Muscle of leg (tissue), 11 donors: ENCODE results near the gene ZNF385A. TPM values are rescaled to one million over a fixed set of nuclear protein-coding genes. Genes with fewer than 3 reads are reported as not detected.

ENCODE experiments used
- DNase-seq: peaks from one replicate; pipeline ENCODE4 v3.0.0; 2013
- H3K27ac ChIP-seq: one replicate; pipeline ENCODE4 v1.5.1; 2013; ENCODE audit warnings: mild to moderate bottlenecking, low read length, control low read depth
- H3K27me3 ChIP-seq: one replicate; pipeline ENCODE4 v1.6.1; 2013; ENCODE audit warnings: low read length; ENCODE audit not compliant: control insufficient read depth, insufficient read depth
- H3K36me3 ChIP-seq: one replicate; pipeline ENCODE4 v1.6.1; 2013; ENCODE audit warnings: low read length; ENCODE audit not compliant: control insufficient read depth, insufficient read depth
- H3K4me1 ChIP-seq: one replicate; pipeline ENCODE4 v1.6.1; 2013; ENCODE audit warnings: low read length; ENCODE audit not compliant: control insufficient read depth, insufficient read depth
- H3K4me3 ChIP-seq: one replicate; pipeline ENCODE4 v1.5.1; 2013; ENCODE audit warnings: low read length, control low read depth
- H3K9me3 ChIP-seq: replicated peaks from 2 replicates; pipeline ENCODE4 v1.6.1; 2013; ENCODE audit warnings: low read depth, low read length; ENCODE audit not compliant: control insufficient read depth
- WGBS: methylation state at CpG from one replicate; pipeline ENCODE4 v1.1.5; 2013; ENCODE audit warnings: missing lambda C conversion rate; ENCODE audit not compliant: insufficient coverage; 5-methylcytosine and 5-hydroxymethylcytosine counted together
- polyA plus RNA-seq, 8 donors: library from polyadenylated mRNA; unstranded; fragments of 120-200 nt; gene quantifications; one replicate each; pipeline versions ENCODE4 v1.2.1 to v1.2.3, GENCODE V29; 2013; ENCODE audit warnings: inconsistent platforms in 1 of 8, low replicate concordance in 1 of 8; ENCODE audit not compliant: insufficient read length in 8 of 8, insufficient read depth in 1 of 8
- total RNA-seq: library from RNA; stranded (reverse); fragments of 120-200 nt; gene quantifications from one replicate; pipeline ENCODE4 v1.2.4, GENCODE V29; 2013

ZNF385A gene
- total and polyA plus RNA-seq, 9 donors: 2.7 to 23.8 (median 13.0) TPM

- Histone ChIP-seq H3K4me1 (peaks cover 93% of the 10 kb centered on the region), H3K9me3 (no peaks in the 10 kb centered on the region), H3K36me3 (peaks cover 20% of the 10 kb centered on the region), H3K4me3 (no peak overlapping the region), H3K27me3 (no peaks in the 10 kb centered on the region), H3K27ac (peak overlapping the region; percentile 70)
- no CpG with 5 or more reads among the region's 2 CpGs for WGBS
- peak; percentile 76 for DNase-seq
Observed at GRCh38 chr12:54374562-54375258, 9.8 kb downstream of the ZNF385A start.

GRCh38 chr12:54373649-54374561 lies 10.6 kb downstream of the ZNF385A start:
- Histone ChIP-seq H3K27ac (peak overlapping the region; percentile 67), H3K9me3 (no peaks in the 10 kb centered on the region), H3K36me3 (peaks cover 20% of the 10 kb centered on the region), H3K4me3 (no peak overlapping the region), H3K4me1 (peaks cover 95% of the 10 kb centered on the region), H3K27me3 (no peaks in the 10 kb centered on the region)
- peak; percentile 35 for DNase-seq
- WGBS: 92% methylated on average over 4 of the region's 10 CpGs

- Histone ChIP-seq H3K36me3 (peaks cover 20% of the 10 kb centered on the region), H3K27me3 (no peaks in the 10 kb centered on the region), H3K4me1 (peaks cover 90% of the 10 kb centered on the region), H3K4me3 (no peak overlapping the region), H3K27ac (peak overlapping the region; percentile 95), H3K9me3 (no peaks in the 10 kb centered on the region)
- peak; percentile 63 for DNase-seq
- 31% methylated on average over 1 of the region's 8 CpGs for WGBS
Observed at GRCh38 chr12:54372113-54372806, 12.3 kb downstream of the ZNF385A start.

GRCh38 chr12:54371328-54372112 lies 13.0 kb downstream of the ZNF385A start:
- peaks cover 83% of the 10 kb centered on the region for H3K4me1 ChIP-seq

GRCh38 chr12:54370171-54370730 lies 14.3 kb downstream of the ZNF385A start:
- peak overlapping the region; percentile 95 for H3K27ac ChIP-seq
- peaks cover 20% of the 10 kb centered on the region for H3K36me3 ChIP-seq
- DNase-seq: peak; percentile 87
- H3K4me1 ChIP-seq: peaks cover 70% of the 10 kb centered on the region
- H3K27me3 ChIP-seq: no peaks in the 10 kb centered on the region
- H3K9me3 ChIP-seq: no peaks in the 10 kb centered on the region
- peak overlapping the region; percentile 37 for H3K4me3 ChIP-seq
- 4% methylated on average over 32 of the region's 44 CpGs for whole genome bisulfite sequencing

More at GRCh38 chr12:54371328-54372112, 13.0 kb downstream of the ZNF385A start:
- 13% methylated on average over 2 of the region's 5 CpGs for WGBS
- Histone ChIP-seq H3K4me3 (no peak overlapping the region), H3K27ac (peak overlapping the region; percentile 95), H3K36me3 (peaks cover 20% of the 10 kb centered on the region), H3K27me3 (no peaks in the 10 kb centered on the region), H3K9me3 (no peaks in the 10 kb centered on the region)
- DNase-seq: peak; percentile 85

GRCh38 chr12:54369597-54370131 lies 14.9 kb downstream of the ZNF385A start:
- peak; percentile 63 for DNase-seq
- Histone ChIP-seq H3K36me3 (peaks cover 20% of the 10 kb centered on the region), H3K27me3 (no peaks in the 10 kb centered on the region), H3K9me3 (no peaks in the 10 kb centered on the region), H3K27ac (peak overlapping the region; percentile 95), H3K4me3 (peak overlapping the region; percentile 37), H3K4me1 (peaks cover 64% of the 10 kb centered on the region)
- 15% methylated on average over 7 of the region's 21 CpGs for WGBS

- peak overlapping the region; percentile 37 for H3K4me3 ChIP-seq
- peak; percentile 99 for DNase-seq
- peaks cover 57% of the 10 kb centered on the region for H3K4me1 ChIP-seq
- H3K36me3 ChIP-seq: peaks cover 17% of the 10 kb centered on the region
- no peaks in the 10 kb centered on the region for H3K27me3 ChIP-seq
- WGBS: 10% methylated on average over 31 of the region's 40 CpGs
- no peaks in the 10 kb centered on the region for H3K9me3 ChIP-seq
- peak overlapping the region; percentile 95 for H3K27ac ChIP-seq
Observed at GRCh38 chr12:54368709-54369596, 15.6 kb downstream of the ZNF385A start.

GRCh38 chr12:54368025-54368708 lies 16.4 kb downstream of the ZNF385A start:
- WGBS: 0% methylated on average over 3 of the region's 5 CpGs
- peaks cover 50% of the 10 kb centered on the region for H3K4me1 ChIP-seq
- DNase-seq: peak; percentile 44
- H3K27me3 ChIP-seq: no peaks in the 10 kb centered on the region
- no peak overlapping the region for H3K4me3 ChIP-seq
- no peaks in the 10 kb centered on the region for H3K9me3 ChIP-seq
- H3K36me3 ChIP-seq: peaks cover 10% of the 10 kb centered on the region
- H3K27ac ChIP-seq: peak overlapping the region; percentile 80
